ENCODE measurements around the gene ABCA1.

- TF ChIP-seq CTCF (IDR thresholded peaks at IDR 0.05) (no peak), POLR2A (IDR thresholded peaks at IDR 0.05) (peak; percentile 32 to 54)
Observed at GRCh38 chr9:104747565-104748358, 180.2 kb downstream of the ABCA1 start, which contains the start of gene NIPSNAP3A.

Measured in Peyer's patch (tissue), 4 donors.